ENCODE measurements around the gene ST6GALNAC6. TPM values are rescaled to one million over a fixed set of nuclear protein-coding genes. Genes with fewer than 3 reads are reported as not detected.

Gene ST6GALNAC6
- total RNA-seq, 4 donors from 2014 or later = 50.5 to 72.9 (median 65.6) TPM

- peak in 1 of 2 donors; percentile 95 for DNase-seq (ENCODE audit: low spot score in 2 of 2)
- H3K4me3 ChIP-seq (ENCODE audit: low read depth, poor library complexity, severe bottlenecking) = peak within 1 kb of the TSS; percentile 22
- WGBS, 2 donors = 3 to 9% methylated on average over 24 to 60 of the region's 70 CpGs
- TF ChIP-seq POLR2A (IDR thresholded peaks at IDR 0.05) (no peak), CTCF (IDR thresholded peaks at IDR 0.05) (no peak)
- intact Hi-C loops (cut with DNase I; ENCODE audit: low total_unique reads) = no loop called here
Observed at GRCh38 chr9:127930231-127931091, 31.1 kb upstream of the ST6GALNAC6 start, which contains the start of gene PIP5KL1. Gene PIP5KL1 (minus strand): TSS chr9:127930777. CDS start chr9:127930752, 25 bp downstream.

- intact Hi-C loops (cut with DNase I; ENCODE audit: low total_unique reads) = loop anchor here (10.0 kb wide), 1 partner anchor 425 kb away; no protein-coding TSS in a partner anchor
Observed at GRCh38 chr9:127929625-127929979, 30.2 kb upstream of the ST6GALNAC6 start.

GRCh38 chr9:127928676-127929624, 29.5 kb upstream of the ST6GALNAC6 start:
- no peak for TF ChIP-seq CTCF (IDR thresholded peaks at IDR 0.05)
- TF ChIP-seq POLR2A (IDR thresholded peaks at IDR 0.05) = no peak
- H3K4me3 ChIP-seq (ENCODE audit: low read depth, poor library complexity, severe bottlenecking) = no peak overlapping the region
- WGBS, 2 donors = 69 to 78% methylated on average over 11 of the region's 11 CpGs
- DNase-seq (ENCODE audit: low spot score in 2 of 2) = no peak
- intact Hi-C loops (cut with DNase I; ENCODE audit: low total_unique reads) = loop anchor here (10.0 kb wide), 1 partner anchor 424 kb away; no protein-coding TSS in a partner anchor

More at GRCh38 chr9:127929625-127929979, 30.2 kb upstream of the ST6GALNAC6 start:
- TF ChIP-seq POLR2A (IDR thresholded peaks at IDR 0.05) = no peak
- no peak for TF ChIP-seq CTCF (IDR thresholded peaks at IDR 0.05)
- 49 to 58% methylated on average over 10 of the region's 10 CpGs for WGBS, 2 donors
- no peak for DNase-seq (ENCODE audit: low spot score in 2 of 2)
- no peak overlapping the region for H3K4me3 ChIP-seq (ENCODE audit: low read depth, poor library complexity, severe bottlenecking)

GRCh38 chr9:127927988-127928675, 28.7 kb upstream of the ST6GALNAC6 start:
- 19 to 26% methylated on average over 13 to 20 of the region's 24 CpGs for WGBS, 2 donors
- no peak for DNase-seq (ENCODE audit: low spot score in 2 of 2)
- no peak overlapping the region for H3K4me3 ChIP-seq (ENCODE audit: low read depth, poor library complexity, severe bottlenecking)
- intact Hi-C loops (cut with DNase I; ENCODE audit: low total_unique reads) = loop anchor here (10.0 kb wide), 1 partner anchor 423 kb away; no protein-coding TSS in a partner anchor
- no peak for TF ChIP-seq CTCF (IDR thresholded peaks at IDR 0.05)
- TF ChIP-seq POLR2A (IDR thresholded peaks at IDR 0.05) = no peak

All from lower leg skin (tissue), 4 donors.